ENCODE measurements around the gene PTH1R.

GRCh38 chr3:46893763-46894162 is 16.2 kb downstream of the PTH1R start:
- TF ChIP-seq, protein P1, sequence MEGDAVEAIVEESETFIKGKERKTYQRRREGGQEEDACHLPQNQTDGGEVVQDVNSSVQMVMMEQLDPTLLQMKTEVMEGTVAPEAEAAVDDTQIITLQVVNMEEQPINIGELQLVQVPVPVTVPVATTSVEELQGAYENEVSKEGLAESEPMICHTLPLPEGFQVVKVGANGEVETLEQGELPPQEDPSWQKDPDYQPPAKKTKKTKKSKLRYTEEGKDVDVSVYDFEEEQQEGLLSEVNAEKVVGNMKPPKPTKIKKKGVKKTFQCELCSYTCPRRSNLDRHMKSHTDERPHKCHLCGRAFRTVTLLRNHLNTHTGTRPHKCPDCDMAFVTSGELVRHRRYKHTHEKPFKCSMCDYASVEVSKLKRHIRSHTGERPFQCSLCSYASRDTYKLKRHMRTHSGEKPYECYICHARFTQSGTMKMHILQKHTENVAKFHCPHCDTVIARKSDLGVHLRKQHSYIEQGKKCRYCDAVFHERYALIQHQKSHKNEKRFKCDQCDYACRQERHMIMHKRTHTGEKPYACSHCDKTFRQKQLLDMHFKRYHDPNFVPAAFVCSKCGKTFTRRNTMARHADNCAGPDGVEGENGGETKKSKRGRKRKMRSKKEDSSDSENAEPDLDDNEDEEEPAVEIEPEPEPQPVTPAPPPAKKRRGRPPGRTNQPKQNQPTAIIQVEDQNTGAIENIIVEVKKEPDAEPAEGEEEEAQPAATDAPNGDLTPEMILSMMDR (conservative IDR thresholded peaks at IDR 0.05 in 1 of 2, IDR thresholded peaks at IDR 0.05 in 1 of 2; ENCODE audit: low read depth in 1 of 2, low read length in 2 of 2), result no peak
- no peak for TF ChIP-seq EZH2 (IDR thresholded peaks at IDR 0.05; ENCODE audit: low read length, missing control alignments)
